Measurements from ENCODE around the gene FAM114A1.

FAM114A1 gene

DNA sequence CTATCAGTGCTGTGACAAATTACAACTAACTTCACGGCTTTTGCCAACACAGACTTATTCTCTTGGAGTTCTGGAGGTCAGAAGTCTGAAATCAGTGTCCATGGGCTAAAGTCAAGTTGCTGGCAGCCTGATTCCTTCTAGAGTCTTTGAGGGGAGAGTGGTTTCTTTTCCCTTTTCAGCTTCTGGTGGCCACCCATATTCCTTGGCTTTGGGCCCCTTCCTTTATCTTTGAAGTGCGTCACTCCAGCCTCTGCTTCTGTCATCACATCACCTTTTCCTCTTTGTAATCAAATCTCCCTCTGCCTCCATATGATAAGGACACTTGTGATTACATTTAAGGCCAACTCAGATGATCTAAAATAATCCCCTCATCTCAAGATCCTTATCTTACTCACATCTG lies 9.0 kb downstream of the FAM114A1 start:
- no peak for DNase-seq (ENCODE audit: low read depth)
- H3K4me3 ChIP-seq (ENCODE audit: low read length), result no peak overlapping the region
- TF ChIP-seq, protein P1, sequence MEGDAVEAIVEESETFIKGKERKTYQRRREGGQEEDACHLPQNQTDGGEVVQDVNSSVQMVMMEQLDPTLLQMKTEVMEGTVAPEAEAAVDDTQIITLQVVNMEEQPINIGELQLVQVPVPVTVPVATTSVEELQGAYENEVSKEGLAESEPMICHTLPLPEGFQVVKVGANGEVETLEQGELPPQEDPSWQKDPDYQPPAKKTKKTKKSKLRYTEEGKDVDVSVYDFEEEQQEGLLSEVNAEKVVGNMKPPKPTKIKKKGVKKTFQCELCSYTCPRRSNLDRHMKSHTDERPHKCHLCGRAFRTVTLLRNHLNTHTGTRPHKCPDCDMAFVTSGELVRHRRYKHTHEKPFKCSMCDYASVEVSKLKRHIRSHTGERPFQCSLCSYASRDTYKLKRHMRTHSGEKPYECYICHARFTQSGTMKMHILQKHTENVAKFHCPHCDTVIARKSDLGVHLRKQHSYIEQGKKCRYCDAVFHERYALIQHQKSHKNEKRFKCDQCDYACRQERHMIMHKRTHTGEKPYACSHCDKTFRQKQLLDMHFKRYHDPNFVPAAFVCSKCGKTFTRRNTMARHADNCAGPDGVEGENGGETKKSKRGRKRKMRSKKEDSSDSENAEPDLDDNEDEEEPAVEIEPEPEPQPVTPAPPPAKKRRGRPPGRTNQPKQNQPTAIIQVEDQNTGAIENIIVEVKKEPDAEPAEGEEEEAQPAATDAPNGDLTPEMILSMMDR (conservative IDR thresholded peaks at IDR 0.05; ENCODE audit: low read length), result no peak

DNA sequence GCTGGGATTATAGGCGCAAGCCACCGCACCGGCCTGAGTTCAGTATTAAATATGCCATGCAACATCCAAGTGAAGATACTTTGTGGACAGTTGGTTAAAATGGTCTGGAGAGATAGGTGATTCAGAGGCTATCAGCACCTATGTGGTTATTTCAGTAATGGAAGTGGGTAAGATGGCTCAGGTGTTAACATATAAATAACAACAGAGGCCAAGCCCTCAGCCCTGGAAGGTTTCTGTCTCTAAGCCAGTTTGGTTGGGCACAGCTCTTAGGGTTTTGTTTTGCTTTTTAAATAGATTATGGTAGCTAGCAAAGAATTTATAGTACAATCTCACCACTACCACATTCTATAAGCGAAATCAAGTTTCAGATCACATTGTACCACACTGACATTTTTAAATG lies 16.6 kb downstream of the FAM114A1 start:
- no peak for DNase-seq (ENCODE audit: low read depth)
- no peak overlapping the region for H3K4me3 ChIP-seq (ENCODE audit: low read length)
- TF ChIP-seq, protein P1 (conservative IDR thresholded peaks at IDR 0.05; ENCODE audit: low read length), result no peak

DNA sequence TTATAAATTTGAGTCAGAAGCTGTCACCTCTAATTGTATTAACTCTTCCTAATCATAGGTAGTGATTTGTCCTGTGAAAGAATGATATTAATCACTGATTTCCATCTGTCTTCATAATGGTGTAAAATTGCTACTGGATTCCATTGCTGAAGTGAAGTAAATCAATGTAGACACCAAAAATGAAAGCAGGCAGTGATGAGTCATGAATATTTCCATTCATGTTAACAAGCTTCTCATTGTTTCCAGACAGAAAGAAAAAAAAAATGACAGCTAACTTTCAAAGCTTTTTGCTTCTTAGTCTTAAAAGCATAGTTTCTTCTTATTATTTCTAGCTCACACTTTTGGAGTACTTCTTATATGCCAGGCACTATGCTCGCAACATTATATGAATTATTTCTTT lies 21.5 kb downstream of the FAM114A1 start:
- no peak overlapping the region for H3K4me3 ChIP-seq (ENCODE audit: low read length)
- TF ChIP-seq, protein P1 (conservative IDR thresholded peaks at IDR 0.05; ENCODE audit: low read length), result no peak
- peak; percentile 82 for DNase-seq (ENCODE audit: low read depth)

DNA sequence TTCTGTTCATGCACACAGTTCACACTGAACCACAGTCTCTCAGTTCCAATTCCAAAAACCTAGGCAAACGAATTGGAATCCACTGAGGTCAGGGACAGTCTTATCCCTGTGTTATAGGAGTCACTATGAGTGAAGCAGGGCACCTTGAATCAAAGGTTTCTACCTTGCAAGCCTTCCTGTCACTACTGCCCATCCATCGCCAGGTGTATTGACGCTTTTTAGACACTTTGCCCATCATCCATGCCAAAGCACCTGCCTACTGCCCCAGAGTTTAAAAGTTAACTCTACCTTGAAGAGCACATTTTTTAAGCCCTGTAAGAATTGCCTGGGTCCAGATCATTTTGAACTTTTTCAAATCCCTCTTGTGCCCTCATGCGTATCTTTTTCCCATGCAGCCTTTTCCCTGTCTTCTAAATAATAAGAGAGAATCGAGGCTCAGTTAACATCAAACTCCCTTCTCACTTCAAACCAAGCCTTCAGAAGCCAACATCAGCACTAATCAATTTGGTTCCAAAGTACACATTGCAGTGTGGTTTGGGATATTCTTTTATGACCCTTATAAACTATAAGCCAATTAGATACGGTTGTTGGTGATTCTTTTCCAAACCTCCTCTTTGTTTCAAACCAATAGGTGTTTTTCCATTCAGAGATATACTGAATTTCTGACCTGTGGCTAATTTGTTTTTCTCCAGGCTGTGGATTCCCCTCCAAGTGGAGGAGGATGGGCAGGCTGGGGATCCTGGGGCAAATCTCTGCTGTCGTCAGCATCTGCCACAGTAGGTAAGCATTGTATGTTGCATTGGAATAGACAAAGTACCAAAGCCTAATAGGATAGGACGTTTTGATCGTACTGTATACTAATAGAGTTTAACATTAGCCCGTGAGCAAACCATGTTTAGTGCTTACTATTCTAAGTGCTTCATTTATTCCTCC lies 23.7 kb downstream of the FAM114A1 start:
- no peak for DNase-seq (ENCODE audit: low read depth)
- TF ChIP-seq, protein P1 (conservative IDR thresholded peaks at IDR 0.05; ENCODE audit: low read length), result no peak
- H3K4me3 ChIP-seq (ENCODE audit: low read length), result no peak overlapping the region

DNA sequence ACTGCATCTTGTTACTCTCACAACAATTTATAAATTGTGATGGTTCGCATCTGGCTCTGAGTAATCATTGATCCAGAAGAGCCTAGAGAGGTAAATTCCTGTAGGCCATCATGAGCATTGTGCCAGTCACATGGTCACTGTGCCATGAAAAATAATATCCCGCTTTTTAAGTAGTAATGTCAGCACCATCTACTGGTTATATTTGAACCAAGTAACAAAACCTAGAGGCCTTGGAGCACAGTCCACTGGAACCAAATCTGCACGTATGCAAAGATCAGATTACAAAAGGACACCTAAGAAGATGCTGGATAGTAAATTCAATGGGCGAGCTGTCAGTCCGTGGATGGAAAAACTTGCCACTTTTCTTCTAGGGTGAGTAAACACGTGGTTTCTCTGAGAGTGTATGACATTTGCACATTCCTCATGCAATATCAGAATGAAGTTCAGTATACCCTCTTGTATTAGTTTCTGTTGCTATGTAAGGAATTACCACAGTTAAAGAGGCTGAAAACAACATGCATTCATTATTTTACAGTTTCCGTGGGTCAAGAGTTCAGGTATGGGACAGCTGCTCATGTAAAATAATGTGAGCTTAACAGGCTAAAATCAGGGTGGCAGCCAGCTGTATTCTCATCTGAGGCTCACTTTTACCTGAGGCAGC lies 26.8 kb downstream of the FAM114A1 start:
- DNase-seq (ENCODE audit: low read depth), result peak; percentile 11

DNA sequence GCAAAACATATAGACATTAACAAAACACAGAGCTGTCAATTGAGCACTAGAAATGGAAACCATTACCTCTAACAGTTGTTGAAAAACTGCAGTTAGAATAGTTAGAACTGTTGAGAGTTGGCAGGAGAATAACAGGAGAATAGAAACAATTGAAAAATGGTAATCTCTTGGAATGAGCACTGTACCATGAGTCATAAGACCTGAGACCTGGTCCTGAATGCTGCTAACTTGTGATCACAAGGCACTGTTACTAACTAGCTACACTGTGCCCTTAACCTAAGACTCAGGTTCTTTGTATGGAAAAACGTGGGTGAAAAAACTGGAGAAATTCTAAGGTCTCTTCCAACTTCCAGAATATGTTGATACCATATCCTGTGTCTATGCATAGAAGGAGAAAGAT lies 29.3 kb downstream of the FAM114A1 start:
- no peak overlapping the region for H3K4me3 ChIP-seq (ENCODE audit: low read length)
- DNase-seq (ENCODE audit: low read depth), result no peak
- TF ChIP-seq, protein P1 (conservative IDR thresholded peaks at IDR 0.05; ENCODE audit: low read length), result no peak

More for the DNA sequence above, 26.8 kb downstream of the FAM114A1 start:
- H3K4me3 ChIP-seq (ENCODE audit: low read length), result no peak overlapping the region
- TF ChIP-seq, protein P1 (conservative IDR thresholded peaks at IDR 0.05; ENCODE audit: low read length), result no peak

Measured in AG10803 (cell line).